ENCODE measurements around the gene PRDM12. TPM values are rescaled to one million over a fixed set of nuclear protein-coding genes. Genes with fewer than 3 reads are reported as not detected.

The PRDM12 gene
- total and polyA plus RNA-seq, 2 donors (not counting 1 experiment from before 2014, with no cell fraction given) = not detected

DNA sequence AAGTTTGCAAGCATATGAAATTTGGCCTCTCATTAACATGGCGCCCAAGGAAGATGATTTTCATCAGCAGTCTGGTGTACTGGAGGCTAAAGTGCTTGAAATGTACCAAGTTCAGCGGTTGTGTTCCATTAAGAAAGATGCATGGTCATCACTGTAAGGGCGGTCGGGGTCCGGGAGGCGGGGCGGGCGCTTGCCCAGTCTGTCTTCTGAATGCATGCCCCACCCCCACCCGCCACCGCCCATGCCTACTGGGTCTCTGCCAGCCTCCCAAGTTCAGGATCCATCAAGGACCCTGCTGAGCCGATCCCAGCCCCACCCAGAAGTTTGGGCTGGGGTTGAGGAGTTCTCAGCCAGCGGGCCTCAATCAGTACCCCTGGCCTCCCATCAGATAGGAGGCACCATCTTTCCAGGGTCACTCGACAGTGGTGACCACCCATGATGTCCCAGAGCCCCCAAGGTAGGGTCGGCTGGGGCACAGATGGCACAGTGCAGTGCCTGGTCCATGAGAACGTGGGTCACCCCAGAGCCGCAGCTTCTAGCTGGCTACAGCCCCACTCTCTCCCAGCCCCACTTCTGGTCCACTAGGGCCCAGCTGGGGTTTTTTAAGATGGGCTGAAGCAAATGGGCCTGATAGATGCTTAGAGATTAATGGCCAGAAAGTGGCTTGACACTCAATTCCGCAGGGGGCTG, 24.4 kb upstream of the PRDM12 start:
- H3K4me3 Mint-ChIP-seq = no peak overlapping the region
- peaks cover 0 to 4% (median 0%) of the 10 kb centered on the region in 3 donors for H3K9me3 ChIP-seq (ENCODE audit: control extremely low read depth in 1 of 3, control insufficient read depth in 2 of 3, insufficient read depth in 1 of 3, low read length in 2 of 3)
- no peak overlapping the region for H3K27ac ChIP-seq (ENCODE audit: low read length in 2 of 2)
- no peaks in the 10 kb centered on the region for H3K9me3 Mint-ChIP-seq (ENCODE audit: insufficient read depth)
- peaks cover 0 to 13% of the 10 kb centered on the region in 2 experiments for H3K36me3 ChIP-seq (replicated peaks in 1 of 2; ENCODE audit: control extremely low read depth in 1 of 2, control insufficient read depth in 1 of 2, extremely low read depth in 1 of 2, insufficient read depth in 2 of 2, low read length in 1 of 2)
- WGBS (ENCODE audit: insufficient coverage) = 98% methylated on average over 14 of the region's 17 CpGs
- H3K4me1 Mint-ChIP-seq = no peaks in the 10 kb centered on the region
- no peak overlapping the region for H3K4me2 ChIP-seq (replicated peaks; ENCODE audit: low read depth, low read length, poor library complexity, severe bottlenecking)
- POLR2A ChIA-PET = no interaction called here
- H3K27me3 ChIP-seq (replicated peaks in 1 of 4; ENCODE audit: control extremely low read depth in 1 of 4, control insufficient read depth in 3 of 4, insufficient read depth in 4 of 4, low read length in 3 of 4) = no peaks in the 10 kb centered on the region
- H3K4me1 ChIP-seq (ENCODE audit: control insufficient read depth in 2 of 2, insufficient read depth in 2 of 2, low read length in 2 of 2) = no peaks in the 10 kb centered on the region
- no peak overlapping the region for H2AFZ ChIP-seq (ENCODE audit: insufficient read depth, low read depth, low read length, poor library complexity, severe bottlenecking)
- no peaks in the 10 kb centered on the region for H3K79me2 ChIP-seq (ENCODE audit: control insufficient read depth, insufficient read depth, low read length)
- H3K27me3 Mint-ChIP-seq = no peaks in the 10 kb centered on the region
- intact Hi-C loops (cut with micrococcal nuclease) = no loop called here
- no peak for DNase-seq
- no peak for TF ChIP-seq EZH2 (IDR thresholded peaks at IDR 0.05; ENCODE audit: borderline replicate concordance, insufficient read depth, low read depth, low read length, poor library complexity, severe bottlenecking)
- no peak for TF ChIP-seq CTCF (IDR thresholded peaks at IDR 0.05)
- no peaks in the 10 kb centered on the region for H4K20me1 ChIP-seq (ENCODE audit: control insufficient read depth, insufficient read depth, low read length, poor library complexity, severe bottlenecking)
- CTCF ChIA-PET = no interaction called here
- H3K9ac ChIP-seq (ENCODE audit: low read length) = no peak overlapping the region
- H3K27ac Mint-ChIP-seq = no peak overlapping the region
- no peak overlapping the region for H3K4me3 ChIP-seq (ENCODE audit: control extremely low read depth in 1 of 5, extremely low read depth in 1 of 5, insufficient read depth in 1 of 5, low read depth in 2 of 5, low read length in 4 of 5)
- no peak for ATAC-seq (ENCODE audit: low read depth)

- Mint-ChIP-seq H3K27ac (no peak overlapping the region), H3K4me3 (no peak overlapping the region), H3K9me3 (ENCODE audit: insufficient read depth) (peaks cover under 1% of the 10 kb centered on the region), H3K27me3 (no peaks in the 10 kb centered on the region), H3K4me1 (no peaks in the 10 kb centered on the region)
- H2AFZ ChIP-seq (ENCODE audit: insufficient read depth, low read depth, low read length, poor library complexity, severe bottlenecking) = no peak overlapping the region
- H3K79me2 ChIP-seq (ENCODE audit: control insufficient read depth, insufficient read depth, low read length) = no peaks in the 10 kb centered on the region
- ChIA-PET CTCF (interaction anchor here (1.2 kb wide), 1 partner anchor 406 kb away, joined by 4 read pairs; no protein-coding TSS in a partner anchor), POLR2A (no interaction called here)
- intact Hi-C loops (cut with micrococcal nuclease) = no loop called here
- peaks cover 0 to 9% of the 10 kb centered on the region in 2 experiments for H3K36me3 ChIP-seq (replicated peaks in 1 of 2; ENCODE audit: control extremely low read depth in 1 of 2, control insufficient read depth in 1 of 2, extremely low read depth in 1 of 2, insufficient read depth in 2 of 2, low read length in 1 of 2)
- no peaks in the 10 kb centered on the region for H3K27me3 ChIP-seq (replicated peaks in 1 of 4; ENCODE audit: control extremely low read depth in 1 of 4, control insufficient read depth in 3 of 4, insufficient read depth in 4 of 4, low read length in 3 of 4)
- DNase-seq (no peak), ATAC-seq (ENCODE audit: low read depth) (no peak)
- no peak overlapping the region for H3K4me2 ChIP-seq (replicated peaks; ENCODE audit: low read depth, low read length, poor library complexity, severe bottlenecking)
- WGBS (ENCODE audit: insufficient coverage) = 80% methylated on average over 3 of the region's 7 CpGs
- no peak for TF ChIP-seq CTCF (IDR thresholded peaks at IDR 0.05)
- TF ChIP-seq EZH2 (IDR thresholded peaks at IDR 0.05; ENCODE audit: borderline replicate concordance, insufficient read depth, low read depth, low read length, poor library complexity, severe bottlenecking) = no peak
- H3K27ac ChIP-seq (ENCODE audit: low read length in 2 of 2) = no peak overlapping the region
- H3K9ac ChIP-seq (ENCODE audit: low read length) = no peak overlapping the region
- H4K20me1 ChIP-seq (ENCODE audit: control insufficient read depth, insufficient read depth, low read length, poor library complexity, severe bottlenecking) = no peaks in the 10 kb centered on the region
- no peaks in the 10 kb centered on the region for H3K4me1 ChIP-seq (ENCODE audit: control insufficient read depth in 2 of 2, insufficient read depth in 2 of 2, low read length in 2 of 2)
- no peak overlapping the region for H3K4me3 ChIP-seq (ENCODE audit: control extremely low read depth in 1 of 5, extremely low read depth in 1 of 5, insufficient read depth in 1 of 5, low read depth in 2 of 5, low read length in 4 of 5)
- H3K9me3 ChIP-seq (ENCODE audit: control extremely low read depth in 1 of 3, control insufficient read depth in 2 of 3, insufficient read depth in 1 of 3, low read length in 2 of 3) = peaks cover 0 to 4% (median 0%) of the 10 kb centered on the region in 3 donors
These were observed 23.7 kb upstream of the PRDM12 start for GRCh38 chr9:130640681-130641080.
